ENCODE data around the gene THAP8.

THAP8 gene

GRCh38 chr19:35987571-35987896, 66.6 kb downstream of the THAP8 start:
- no peak for TF ChIP-seq CTCF (IDR thresholded peaks at IDR 0.05; ENCODE audit: low read depth, low read length)
- no peak overlapping the region for H3K4me3 ChIP-seq (replicated peaks in 1 of 2; ENCODE audit: low read depth in 2 of 2, low read length in 2 of 2)
- no peak for DNase-seq (ENCODE audit: low read depth in 2 of 2)

GRCh38 chr19:35986664-35987570, 67.2 kb downstream of the THAP8 start:
- peak overlapping the region; percentile 21 to 25 for H3K4me3 ChIP-seq (replicated peaks in 1 of 2; ENCODE audit: low read depth in 2 of 2, low read length in 2 of 2)
- TF ChIP-seq CTCF (IDR thresholded peaks at IDR 0.05; ENCODE audit: low read depth, low read length), result no peak
- DNase-seq (ENCODE audit: low read depth in 2 of 2), result no peak

GRCh38 chr19:35986111-35986510, 68.0 kb downstream of the THAP8 start:
- no peak for TF ChIP-seq CTCF (IDR thresholded peaks at IDR 0.05; ENCODE audit: low read depth, low read length)
- no peak for DNase-seq (ENCODE audit: low read depth in 2 of 2)
- H3K4me3 ChIP-seq (replicated peaks in 1 of 2; ENCODE audit: low read depth in 2 of 2, low read length in 2 of 2), result no peak overlapping the region

Measured in cardiac fibroblast (primary cell).